GM19239 (cell line): ENCODE data around the gene RNF212B.

Source experiments
- DNase-seq: peaks from one replicate; pipeline ENCODE4 v3.0.0; 2011; ENCODE audit warnings: low spot score; ENCODE audit not compliant: insufficient read length
- FAIRE-seq: peaks from 2 replicates; lab custom pipeline; 2011; peaks lifted over from hg19 to GRCh38; lab: Jason Lieb, UNC

RNF212B gene

GRCh38 chr14:23286902-23287479, 49.3 kb downstream of the RNF212B start:
- FAIRE-seq (peak; percentile 70), DNase-seq (no peak)

- no peak for DNase-seq
- peak; percentile 83 for FAIRE-seq
Observed at GRCh38 chr14:23294734-23295561, 57.2 kb downstream of the RNF212B start.

DNA sequence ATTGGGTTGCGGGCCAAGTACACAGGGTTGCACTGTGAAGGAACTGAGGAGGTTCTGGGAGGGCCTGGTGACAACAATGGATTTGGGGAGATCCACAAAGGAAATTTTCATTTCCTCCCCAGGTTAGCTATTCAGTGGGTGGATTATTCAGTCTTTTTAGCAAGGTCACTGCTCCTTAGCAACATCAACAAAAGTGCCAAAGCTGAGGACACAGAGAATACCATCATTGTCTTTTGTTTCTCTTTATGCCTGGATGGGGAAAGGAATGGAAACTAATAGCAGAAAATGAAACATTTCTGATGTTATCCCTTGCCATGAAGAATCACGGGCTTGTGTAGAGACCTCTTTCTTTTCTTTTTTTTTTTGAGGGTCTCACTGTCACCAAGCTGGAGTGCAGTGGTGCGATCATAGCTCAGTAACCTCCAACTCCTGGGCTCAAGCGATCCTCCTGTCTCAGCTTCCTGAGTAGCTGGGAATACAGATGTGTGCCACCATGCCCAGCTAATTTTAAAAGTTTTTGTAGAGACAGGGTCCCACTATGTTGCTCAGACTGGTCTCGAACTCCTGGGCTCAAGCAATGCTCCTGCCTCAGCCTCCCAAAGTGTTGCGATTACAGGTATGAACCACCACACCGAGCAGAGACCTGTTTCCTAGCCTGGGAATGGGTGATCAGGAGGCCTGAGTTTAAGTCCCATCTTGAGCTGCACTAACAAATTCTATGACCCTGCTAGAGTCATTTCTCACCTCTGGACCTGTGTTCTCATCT, 58.5 kb downstream of the RNF212B start:
- DNase-seq: no peak
- FAIRE-seq: no peak

- no peak for DNase-seq
- no peak for FAIRE-seq
Observed at GRCh38 chr14:23297096-23297495, 59.4 kb downstream of the RNF212B start.

DNA sequence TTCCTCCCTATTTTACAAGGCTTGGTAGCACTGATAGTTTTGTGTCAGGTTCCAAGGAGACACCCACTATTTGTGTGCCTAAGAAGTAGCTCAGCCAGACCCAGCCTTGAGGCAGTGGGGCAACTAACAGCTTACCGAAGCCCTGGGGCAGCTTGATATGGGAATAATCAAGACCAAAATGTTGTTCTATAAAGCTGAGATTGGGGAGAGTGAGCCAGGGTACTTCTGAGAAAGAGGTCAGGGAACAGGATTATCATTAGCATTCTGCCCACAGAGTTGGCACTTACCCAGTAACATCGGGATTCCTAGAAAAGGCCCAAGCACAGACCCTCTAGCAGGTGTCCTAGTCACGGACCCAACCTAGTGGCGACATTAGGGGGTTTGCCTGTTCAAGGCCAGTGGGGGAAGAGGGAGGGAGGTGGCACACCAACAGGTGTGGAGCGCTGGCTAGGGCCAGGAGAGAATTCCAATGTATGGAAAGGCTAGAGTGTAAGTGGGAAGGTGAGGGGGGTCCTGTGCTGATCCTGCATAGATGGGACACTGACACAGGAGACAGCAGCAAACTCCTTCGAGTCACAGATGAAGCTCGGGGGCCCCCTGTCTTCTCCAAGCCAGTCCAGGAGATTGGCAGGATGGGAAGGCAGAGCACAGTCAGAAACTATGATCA, 60.0 kb downstream of the RNF212B start:
- DNase-seq (no peak), FAIRE-seq (no peak)

DNA sequence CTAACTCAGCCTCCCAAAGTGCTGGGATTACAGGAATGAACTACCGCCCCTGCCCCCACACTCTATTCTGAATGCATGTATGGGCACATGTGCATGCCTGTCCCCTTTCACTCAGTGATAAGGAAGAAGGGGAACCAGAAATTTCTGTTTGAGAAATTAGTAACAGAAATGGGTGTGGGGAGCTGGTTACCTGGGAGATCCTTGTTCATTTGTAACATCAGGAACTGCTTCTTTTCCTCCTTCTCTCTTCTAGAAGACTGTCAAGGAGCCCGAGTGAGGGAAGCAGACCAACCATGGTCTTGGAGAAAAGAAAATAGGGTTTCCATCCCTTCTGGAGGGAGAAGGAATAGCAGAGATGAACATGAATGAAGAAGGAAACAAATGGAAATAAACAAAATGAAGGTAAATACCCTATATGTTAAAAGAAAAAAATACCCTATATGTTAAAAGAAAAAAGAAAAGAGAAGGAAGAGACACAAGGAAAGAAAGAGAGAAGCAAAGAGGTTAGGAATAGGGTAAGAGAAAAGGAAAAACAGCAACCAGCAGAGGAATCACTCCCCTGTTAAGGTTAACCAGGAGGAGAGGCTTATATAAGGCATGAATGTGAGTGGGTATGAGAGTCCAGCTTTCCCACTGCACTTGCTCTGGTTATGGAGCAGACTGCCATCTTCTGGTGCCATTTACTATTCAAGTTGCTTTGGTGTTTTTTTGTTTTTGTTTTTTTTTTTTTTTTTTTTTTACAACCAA, 61.6 kb downstream of the RNF212B start:
- no peak for FAIRE-seq
- DNase-seq: no peak

DNA sequence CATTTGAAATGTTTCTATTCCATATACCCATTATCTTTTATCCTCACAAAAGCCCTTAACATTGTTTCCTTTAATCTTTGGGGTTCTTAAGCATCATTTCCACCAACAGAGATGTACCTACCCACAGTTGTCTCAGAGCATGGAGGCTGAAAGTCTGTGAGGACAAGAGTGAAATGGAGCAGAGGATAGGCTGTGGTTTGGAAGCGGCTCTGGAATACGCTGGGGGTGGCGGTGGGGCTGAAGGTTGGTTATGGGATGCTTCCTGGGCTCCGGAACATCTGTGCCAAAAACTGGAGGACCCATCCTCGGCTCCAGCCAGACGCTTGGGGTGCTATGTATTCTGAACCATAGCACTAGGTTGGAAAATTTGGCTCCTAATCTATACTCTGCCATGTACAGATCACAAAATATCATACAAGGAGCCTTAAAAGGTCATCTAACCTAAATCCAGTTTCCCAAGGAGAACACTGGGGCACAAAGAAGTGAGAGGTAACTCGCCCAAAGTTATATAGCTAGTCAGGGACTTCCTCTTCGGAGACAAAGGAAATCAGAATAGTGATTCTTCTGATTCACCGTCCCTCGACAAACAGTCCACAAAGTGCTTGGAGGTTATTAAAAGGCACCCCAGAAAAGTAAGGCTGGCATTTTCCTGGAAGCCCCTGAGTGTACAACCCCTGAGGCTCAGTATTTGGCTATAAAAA, 62.4 kb downstream of the RNF212B start:
- DNase-seq (no peak), FAIRE-seq (no peak)

- no peak for FAIRE-seq
- DNase-seq: no peak
Observed at GRCh38 chr14:23300687-23301223, 63.0 kb downstream of the RNF212B start.

GRCh38 chr14:23301288-23301968, 63.7 kb downstream of the RNF212B start:
- peak; percentile 69 for FAIRE-seq
- DNase-seq: peak; percentile 89

- FAIRE-seq: no peak
- DNase-seq: no peak
Observed at GRCh38 chr14:23301969-23302289, 64.2 kb downstream of the RNF212B start.

- peak; percentile 42 for DNase-seq
- peak; percentile 85 for FAIRE-seq
Observed at GRCh38 chr14:23302290-23303225, 64.8 kb downstream of the RNF212B start, which contains the start of gene PPP1R3E. TSS of gene PPP1R3E (minus strand) at chr14:23302859. CDS start at chr14:23302576, 283 bp downstream.

GRCh38 chr14:23306412-23307145, 68.8 kb downstream of the RNF212B start, which contains the start of gene BCL2L2:
TSS of gene BCL2L2 (plus strand) at chr14:23306833. CDS start at chr14:23307768, 935 bp downstream.
- FAIRE-seq (peak; percentile 74), DNase-seq (peak; percentile 53)

GRCh38 chr14:23307146-23307530, 69.4 kb downstream of the RNF212B start:
- FAIRE-seq (no peak), DNase-seq (no peak)

DNA sequence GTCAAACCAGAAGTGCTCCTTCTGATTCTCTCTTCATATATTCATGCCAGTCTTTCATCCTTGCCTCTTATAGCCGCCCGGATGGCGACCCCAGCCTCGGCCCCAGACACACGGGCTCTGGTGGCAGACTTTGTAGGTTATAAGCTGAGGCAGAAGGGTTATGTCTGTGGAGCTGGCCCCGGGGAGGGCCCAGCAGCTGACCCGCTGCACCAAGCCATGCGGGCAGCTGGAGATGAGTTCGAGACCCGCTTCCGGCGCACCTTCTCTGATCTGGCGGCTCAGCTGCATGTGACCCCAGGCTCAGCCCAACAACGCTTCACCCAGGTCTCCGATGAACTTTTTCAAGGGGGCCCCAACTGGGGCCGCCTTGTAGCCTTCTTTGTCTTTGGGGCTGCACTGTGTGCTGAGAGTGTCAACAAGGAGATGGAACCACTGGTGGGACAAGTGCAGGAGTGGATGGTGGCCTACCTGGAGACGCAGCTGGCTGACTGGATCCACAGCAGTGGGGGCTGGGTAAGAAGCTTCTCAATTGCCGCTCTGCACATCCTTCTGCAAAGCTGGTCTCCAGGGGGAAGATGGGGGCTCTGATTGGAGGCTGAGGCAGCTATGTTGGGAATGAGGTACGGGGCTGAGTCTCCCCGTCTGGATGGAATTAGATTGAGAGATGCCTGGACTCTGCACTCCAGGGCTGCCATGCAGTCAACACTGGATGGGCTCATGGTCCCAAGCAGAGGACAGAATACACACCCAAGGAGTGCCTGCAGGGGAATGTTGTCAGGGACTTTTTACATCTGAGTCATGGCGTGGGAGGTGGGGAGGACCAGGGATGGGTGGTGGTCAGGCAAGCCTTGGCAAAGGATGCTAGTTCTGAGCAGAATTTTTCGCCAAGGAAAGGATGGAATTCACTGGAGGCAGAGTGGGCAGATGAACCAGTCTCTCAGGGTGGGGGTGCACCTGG, 70.2 kb downstream of the RNF212B start:
- DNase-seq: no peak
- FAIRE-seq: no peak

- no peak for DNase-seq
- FAIRE-seq: no peak
Observed at GRCh38 chr14:23308721-23309445, 71.1 kb downstream of the RNF212B start.
